ENCODE data around the gene MMP24OS. TPM values are rescaled to one million over a fixed set of nuclear protein-coding genes. Genes with fewer than 3 reads are reported as not detected.

The MMP24OS gene
- total and polyA plus RNA-seq, 3 donors from 2014 or later: 16.4 to 45.9 (median 35.1) TPM

- TF ChIP-seq POLR2A (IDR thresholded peaks at IDR 0.05) (no peak), CTCF (IDR thresholded peaks at IDR 0.05) (no peak)
- H3K27me3 ChIP-seq: no peaks in the 10 kb centered on the region
- H3K36me3 ChIP-seq (ENCODE audit: low read depth, missing control alignments): no peaks in the 10 kb centered on the region
- DNase-seq: no peak
- no peak within 1 kb of the TSS for H3K27ac ChIP-seq
- no peaks in the 10 kb centered on the region for H3K9me3 ChIP-seq
- no peaks in the 10 kb centered on the region for H3K4me1 ChIP-seq
- intact Hi-C loops (cut with DNase I; ENCODE audit: low total_unique reads): no loop called here
- 75 to 85% methylated on average over 14 to 31 of the region's 40 CpGs for WGBS, 2 donors
- H3K4me3 ChIP-seq: no peak within 1 kb of the TSS
These were observed 14.0 kb upstream of the MMP24OS start, which contains the start of gene FAM83C for GRCh38 chr20:35291654-35292503. FAM83C (minus strand) TSS chr20:35292425; CDS start chr20:35292304, 121 bp downstream.

- no peaks in the 10 kb centered on the region for H3K27me3 ChIP-seq
- no peak overlapping the region for H3K4me3 ChIP-seq
- no peaks in the 10 kb centered on the region for H3K36me3 ChIP-seq (ENCODE audit: low read depth, missing control alignments)
- no peaks in the 10 kb centered on the region for H3K4me1 ChIP-seq
- TF ChIP-seq POLR2A (IDR thresholded peaks at IDR 0.05): no peak
- no peak for TF ChIP-seq CTCF (IDR thresholded peaks at IDR 0.05)
- DNase-seq: no peak
- intact Hi-C loops (cut with DNase I; ENCODE audit: low total_unique reads): no loop called here
- H3K9me3 ChIP-seq: no peaks in the 10 kb centered on the region
- WGBS, 2 donors: 77 to 79% methylated on average over 7 of the region's 7 CpGs
- H3K27ac ChIP-seq: no peak overlapping the region
These were observed 13.0 kb upstream of the MMP24OS start for GRCh38 chr20:35290887-35291417.

- no peak overlapping the region for H3K4me3 ChIP-seq
- intact Hi-C loops (cut with DNase I; ENCODE audit: low total_unique reads): no loop called here
- no peaks in the 10 kb centered on the region for H3K9me3 ChIP-seq
- DNase-seq: no peak
- WGBS, 2 donors: 67 to 70% methylated on average over 7 of the region's 7 CpGs
- H3K27ac ChIP-seq: no peak overlapping the region
- H3K4me1 ChIP-seq: no peaks in the 10 kb centered on the region
- TF ChIP-seq POLR2A (IDR thresholded peaks at IDR 0.05): no peak
- TF ChIP-seq CTCF (IDR thresholded peaks at IDR 0.05): no peak
- H3K36me3 ChIP-seq (ENCODE audit: low read depth, missing control alignments): no peaks in the 10 kb centered on the region
- no peaks in the 10 kb centered on the region for H3K27me3 ChIP-seq
These were observed 12.4 kb upstream of the MMP24OS start for GRCh38 chr20:35290186-35290886.

GRCh38 chr20:35288325-35289060, 10.6 kb upstream of the MMP24OS start:
- H3K4me3 ChIP-seq: no peak overlapping the region
- H3K27ac ChIP-seq: no peak overlapping the region
- DNase-seq: no peak
- WGBS, 2 donors: 88 to 89% methylated on average over 9 to 19 of the region's 19 CpGs
- peaks cover 4% of the 10 kb centered on the region for H3K4me1 ChIP-seq
- TF ChIP-seq POLR2A (IDR thresholded peaks at IDR 0.05): no peak
- no peak for TF ChIP-seq CTCF (IDR thresholded peaks at IDR 0.05)
- no peaks in the 10 kb centered on the region for H3K27me3 ChIP-seq
- H3K9me3 ChIP-seq: no peaks in the 10 kb centered on the region
- H3K36me3 ChIP-seq (ENCODE audit: low read depth, missing control alignments): no peaks in the 10 kb centered on the region
- intact Hi-C loops (cut with DNase I; ENCODE audit: low total_unique reads): no loop called here
